B cell (primary cell): ENCODE measurements around the gene TSHB.

Experiments used
- EZH2 ChIP-seq: IDR thresholded peaks from 2 replicates; pipeline ENCODE4 v1.6.1; 2012; ENCODE audit warnings: borderline replicate concordance, low read depth, mild to moderate bottlenecking, moderate library complexity, low read length; ENCODE audit not compliant: insufficient read depth, poor library complexity, severe bottlenecking
- TF ChIP-seq, protein P1 (sequence below): fragments of 200-600 bp; IDR thresholded peaks from one replicate; pipeline ENCODE4 v1.8.0; 2022; ENCODE audit warnings: antibody characterized with exemption, mild to moderate bottlenecking

DNA sequence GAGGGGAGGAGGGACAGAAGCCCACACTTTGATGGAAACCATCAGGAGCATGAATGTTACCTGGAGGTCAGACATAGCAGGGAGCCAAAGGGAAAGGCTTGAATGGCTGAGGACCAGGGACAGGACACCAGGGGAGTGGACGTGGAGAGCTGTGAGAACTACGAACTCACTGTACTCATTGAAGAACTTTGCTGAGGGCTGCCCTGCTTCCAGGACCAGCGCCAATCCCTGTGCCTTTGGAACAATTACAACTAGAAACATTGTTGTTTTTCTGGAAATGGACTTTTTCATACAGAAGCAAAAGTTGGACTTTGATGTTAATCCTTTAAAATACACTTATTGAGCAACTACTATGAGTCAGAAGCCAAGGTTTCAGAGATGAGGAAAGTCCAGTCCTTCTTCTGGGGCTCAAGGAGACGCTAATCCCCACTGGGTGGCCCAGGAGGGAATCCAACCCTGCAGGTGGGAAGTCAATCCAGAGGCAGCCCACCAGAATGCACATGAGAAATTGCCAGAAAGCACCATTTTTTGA is 46.8 kb downstream of the TSHB start:
- TF ChIP-seq, protein P1, sequence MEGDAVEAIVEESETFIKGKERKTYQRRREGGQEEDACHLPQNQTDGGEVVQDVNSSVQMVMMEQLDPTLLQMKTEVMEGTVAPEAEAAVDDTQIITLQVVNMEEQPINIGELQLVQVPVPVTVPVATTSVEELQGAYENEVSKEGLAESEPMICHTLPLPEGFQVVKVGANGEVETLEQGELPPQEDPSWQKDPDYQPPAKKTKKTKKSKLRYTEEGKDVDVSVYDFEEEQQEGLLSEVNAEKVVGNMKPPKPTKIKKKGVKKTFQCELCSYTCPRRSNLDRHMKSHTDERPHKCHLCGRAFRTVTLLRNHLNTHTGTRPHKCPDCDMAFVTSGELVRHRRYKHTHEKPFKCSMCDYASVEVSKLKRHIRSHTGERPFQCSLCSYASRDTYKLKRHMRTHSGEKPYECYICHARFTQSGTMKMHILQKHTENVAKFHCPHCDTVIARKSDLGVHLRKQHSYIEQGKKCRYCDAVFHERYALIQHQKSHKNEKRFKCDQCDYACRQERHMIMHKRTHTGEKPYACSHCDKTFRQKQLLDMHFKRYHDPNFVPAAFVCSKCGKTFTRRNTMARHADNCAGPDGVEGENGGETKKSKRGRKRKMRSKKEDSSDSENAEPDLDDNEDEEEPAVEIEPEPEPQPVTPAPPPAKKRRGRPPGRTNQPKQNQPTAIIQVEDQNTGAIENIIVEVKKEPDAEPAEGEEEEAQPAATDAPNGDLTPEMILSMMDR, result no peak
- no peak for TF ChIP-seq EZH2
